RWPE1 (cell line): ENCODE measurements around the gene SHF.
A peak's percentile ranks its signal among the peaks of the same experiment; 100 is the strongest.

Experiments
- CTCF ChIA-PET: fragments of 350-600 bp; sonication (Branson Sonifier 250); formaldehyde crosslinking; extraction: SDS; loops from one replicate; lab custom pipeline; 2021; lab: Yijun Ruan, JAX
- POLR2A ChIA-PET: fragments of 400-600 bp; formaldehyde crosslinking; extraction: SDS; loops from one replicate; lab custom pipeline; 2020; ENCODE audit warnings: antibody characterized with exemption; ENCODE audit not compliant: low non-redundant PET; lab: Yijun Ruan, JAX
- DNase-seq: peaks from one replicate; pipeline ENCODE4 v3.0.0; 2012; ENCODE audit warnings: low spot score
- H3K27ac ChIP-seq: fragments of 450-650 bp; 2 replicates; pipeline ENCODE4 v1.5.1; 2017
- CTCF ChIP-seq: fragments of 450-650 bp; conservative IDR thresholded peaks from 2 replicates; pipeline ENCODE4 v1.5.1; 2017; ENCODE audit warnings: low read depth, mild to moderate bottlenecking

SHF gene

DNA sequence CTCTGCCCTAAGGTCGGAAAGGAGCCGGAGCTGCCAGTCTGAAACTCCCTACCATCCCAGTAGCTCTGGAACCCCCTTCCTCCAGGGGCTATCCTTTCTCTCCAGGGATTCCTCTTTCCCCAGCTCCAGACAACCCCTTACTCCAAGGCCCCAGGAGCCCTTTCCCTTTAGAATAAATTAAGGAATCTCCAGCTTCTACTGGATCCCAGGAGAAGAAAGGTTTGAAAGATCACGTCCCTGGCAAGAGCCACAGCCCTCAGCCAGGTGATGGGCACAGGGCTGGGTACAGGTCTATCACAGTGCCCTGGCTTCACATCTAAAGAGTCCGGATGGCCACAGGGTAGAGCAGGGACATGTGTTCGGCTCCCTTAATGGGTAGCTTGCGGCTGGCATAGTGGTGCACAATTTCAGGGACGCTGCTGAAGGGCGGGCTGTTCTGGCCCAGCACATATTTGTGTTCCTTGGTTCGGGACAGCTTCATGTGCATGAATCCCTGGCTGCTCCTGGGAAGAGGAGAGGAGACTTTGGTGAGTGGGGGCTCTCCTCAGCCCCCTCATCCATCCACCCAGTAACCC lies 20.0 kb downstream of the SHF start:
- H3K27ac ChIP-seq: peak overlapping the region; percentile 91
- ChIA-PET CTCF (interaction anchor here (0.8 to 2.0 kb wide), 7 partner anchors 12 to 1545 kb away, joined by 3 to 11 read pairs (median 4); partner anchors contain the start of gene DUOXA1), POLR2A (interaction anchor here (1.6 kb wide), 1 partner anchor 13 kb away, joined by 4 read pairs; no protein-coding TSS in a partner anchor)
- no peak for DNase-seq
- TF ChIP-seq CTCF: peak; percentile 33

DNA sequence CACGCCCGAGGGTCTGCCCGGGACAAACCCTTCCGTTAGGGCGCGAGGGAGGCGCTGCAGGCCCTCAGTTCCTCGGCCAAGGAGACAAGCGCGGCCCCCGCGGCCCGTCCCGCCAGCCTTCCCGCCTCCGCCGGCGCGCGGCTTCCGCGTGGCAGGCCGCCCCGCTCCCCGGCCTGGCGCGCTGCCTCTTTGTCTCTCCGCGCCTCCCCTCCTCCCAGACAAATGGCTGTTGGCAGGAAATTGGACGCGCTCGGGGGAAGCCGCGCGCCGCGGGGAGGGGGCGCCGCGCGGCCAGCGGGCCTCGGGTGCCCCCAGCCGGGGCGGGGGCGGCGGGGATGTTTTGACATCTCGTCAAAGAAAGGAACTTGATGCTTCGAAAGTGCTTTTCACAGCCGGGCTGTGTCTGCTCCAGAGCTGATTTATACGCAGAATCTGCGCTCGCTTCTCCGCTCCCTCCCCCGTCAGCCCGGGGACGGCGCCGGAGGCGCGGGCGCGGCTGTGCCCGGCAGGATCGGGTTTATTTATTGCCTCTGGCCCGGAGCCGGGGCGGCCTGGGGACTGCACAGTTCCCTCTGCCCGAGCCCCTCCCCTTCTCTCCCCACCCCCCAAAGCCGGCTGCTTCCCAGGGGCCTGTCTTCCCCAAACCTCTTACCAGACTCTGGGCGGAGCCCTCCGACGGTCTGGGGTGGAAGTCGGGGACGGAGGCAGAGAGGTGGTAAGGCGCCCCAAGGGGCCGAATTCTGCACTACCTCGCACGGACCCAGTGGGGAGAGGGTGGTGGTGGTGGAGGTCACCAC lies 20.7 kb downstream of the SHF start:
- peak overlapping the region; percentile 91 for H3K27ac ChIP-seq
- peak; percentile 78 for DNase-seq
- ChIA-PET POLR2A (no interaction called here), CTCF (interaction anchor here (0.6 to 2.0 kb wide), 10 partner anchors 12 to 1546 kb away, joined by 3 to 11 read pairs (median 4); partner anchors contain the start of gene DUOXA1)
- peak; percentile 86 for TF ChIP-seq CTCF

DNA sequence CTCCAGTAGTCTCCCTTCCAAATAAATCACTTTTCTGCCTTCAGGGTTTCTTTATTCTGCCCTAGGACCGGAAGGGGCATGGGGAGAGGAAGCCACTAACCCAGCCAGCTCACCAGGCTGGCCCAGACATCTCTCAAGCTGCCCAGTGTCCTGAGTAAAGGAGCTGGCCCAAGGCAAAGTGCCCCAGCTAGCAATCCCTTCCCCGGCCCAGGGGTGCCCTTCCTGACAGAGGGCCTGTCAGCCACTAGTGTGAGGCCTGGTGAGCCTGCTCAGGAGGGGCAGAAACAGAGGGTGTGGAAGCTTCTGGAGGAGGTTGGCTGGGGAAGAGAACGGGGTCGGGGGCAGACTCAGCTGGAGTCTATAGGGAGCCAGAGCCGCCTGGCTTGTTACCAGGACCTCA lies 22.2 kb downstream of the SHF start:
- no peak for DNase-seq
- peak overlapping the region; percentile 91 for H3K27ac ChIP-seq
- no peak for TF ChIP-seq CTCF
- CTCF ChIA-PET: interaction anchor here (0.6 to 1.8 kb wide), 2 partner anchors 14 to 35 kb away, joined by 4 to 6 read pairs; no protein-coding TSS in a partner anchor
- POLR2A ChIA-PET: no interaction called here

DNA sequence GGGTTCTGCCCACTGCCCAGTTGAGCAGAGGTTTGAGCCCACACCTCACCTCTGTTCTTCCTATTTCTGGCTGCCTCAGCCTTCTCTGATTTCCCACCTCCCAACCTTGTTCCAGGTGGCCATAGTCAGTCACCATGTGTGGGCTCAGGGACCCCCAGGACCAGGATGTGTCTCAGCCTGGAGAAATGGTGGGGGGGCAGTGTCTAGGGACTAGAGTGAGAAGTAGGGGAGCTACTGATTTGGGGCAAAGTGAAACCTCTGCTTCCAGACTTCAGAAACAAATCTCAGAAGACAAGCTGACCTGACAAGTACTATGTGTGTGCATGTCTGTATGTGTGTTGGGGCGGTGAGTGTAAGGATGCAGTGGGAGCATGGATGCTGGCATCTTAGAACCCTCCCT lies 22.9 kb downstream of the SHF start:
- ChIA-PET CTCF (interaction anchor here (0.6 to 1.8 kb wide), 2 partner anchors 36 to 39 kb away, joined by 5 to 6 read pairs; no protein-coding TSS in a partner anchor), POLR2A (no interaction called here)
- no peak for DNase-seq
- peak overlapping the region; percentile 91 for H3K27ac ChIP-seq
- TF ChIP-seq CTCF: no peak

GRCh38 chr15:45163508-45163856 lies 24.3 kb downstream of the SHF start:
- H3K27ac ChIP-seq: peak overlapping the region; percentile 93
- ChIA-PET CTCF (interaction anchor here (0.5 to 1.9 kb wide), 25 partner anchors 15 to 472 kb away, joined by 3 to 13 read pairs (median 5); partner anchors contain the start of genes DUOX1, DUOXA1 and SHF), POLR2A (interaction anchor here (1.2 kb wide), 1 partner anchor 116 kb away, joined by 5 read pairs; no protein-coding TSS in a partner anchor)
- TF ChIP-seq CTCF: no peak
- DNase-seq: no peak
